GM12878 (cell line): ENCODE data around the gene HLA-A.

Experiments used
- ATF3 ChIP-seq: IDR thresholded peaks from 2 replicates; pipeline ENCODE4 v1.6.1; 2011; ENCODE audit warnings: low read depth, mild to moderate bottlenecking, low read length, moderate library complexity, borderline replicate concordance; ENCODE audit errors: extremely low read depth
- CTCF ChIP-seq, 3 experiments: IDR thresholded peaks in 2 of 3; conservative IDR thresholded peaks in 1 of 3; 2 replicates each; pipeline ENCODE4 v1.5.1; 2011; ENCODE audit warnings: low read depth in 3 of 3, low read length in 3 of 3, mild to moderate bottlenecking in 3 of 3, control low read depth in 2 of 3, moderate library complexity in 2 of 3, inconsistent platforms in 1 of 3, mixed read lengths in 1 of 3; ENCODE audit not compliant: control insufficient read depth in 2 of 3, insufficient read depth in 1 of 3; ENCODE audit errors: extremely low read depth in 1 of 3
- EP300 ChIP-seq, 2 experiments: fragments of 150-350 bp in 1 of 2; IDR thresholded peaks; 2 replicates each; pipeline ENCODE4 v1.6.1; 2011 to 2012; ENCODE audit warnings: low read depth in 2 of 2, low read length in 2 of 2, borderline replicate concordance in 1 of 2, improper control_type of control experiment in 1 of 2, inconsistent platforms in 1 of 2; ENCODE audit not compliant: control insufficient read depth in 1 of 2
- HDAC2 ChIP-seq: fragments of 200-600 bp; sonication (generic); IDR thresholded peaks from 2 replicates; pipeline ENCODE4 v1.6.1; 2017
- JUND ChIP-seq: IDR thresholded peaks from 2 replicates; pipeline ENCODE4 v1.6.1; 2012; ENCODE audit warnings: low read depth, mild to moderate bottlenecking, low read length, improper control_type of control experiment, moderate library complexity
- MTA2 ChIP-seq: fragments of 450-650 bp; IDR thresholded peaks from 2 replicates; pipeline ENCODE4 v1.6.1; 2016; ENCODE audit warnings: low read depth, mild to moderate bottlenecking, moderate library complexity
- POLR2A ChIP-seq: IDR thresholded peaks from 2 replicates; pipeline ENCODE4 v1.6.1; 2011; ENCODE audit warnings: low read depth, mild to moderate bottlenecking, low read length
- RAD21 ChIP-seq: IDR thresholded peaks from 2 replicates; pipeline ENCODE4 v1.6.1; 2011; ENCODE audit warnings: mild to moderate bottlenecking, low read depth, low read length, moderate library complexity; ENCODE audit not compliant: insufficient read depth
- TCF12 ChIP-seq: IDR thresholded peaks from 2 replicates; pipeline ENCODE4 v1.6.1; 2011; ENCODE audit warnings: low read depth, mild to moderate bottlenecking, low read length

GRCh38 chr6:29976253-29976587 lies 33.9 kb downstream of the HLA-A start:
- no peak for TF ChIP-seq ATF3
- no peak for TF ChIP-seq POLR2A
- TF ChIP-seq CTCF (IDR thresholded peaks at IDR 0.05 in 2 of 3, conservative IDR thresholded peaks at IDR 0.05 in 1 of 3; ENCODE audit: control insufficient read depth in 2 of 3, extremely low read depth in 1 of 3, insufficient read depth in 1 of 3, low read depth in 3 of 3, low read length in 3 of 3) = no peak
- TF ChIP-seq TCF12 = no peak
- TF ChIP-seq HDAC2 = no peak
- no peak for TF ChIP-seq RAD21
- TF ChIP-seq MTA2 = no peak
- TF ChIP-seq JUND = no peak
- TF ChIP-seq EP300 (IDR thresholded peaks at IDR 0.05; ENCODE audit: borderline replicate concordance in 1 of 2, control insufficient read depth in 1 of 2, low read depth in 2 of 2, low read length in 2 of 2) = no peak
